Measurements from ENCODE around the gene ZNF264. TPM values are rescaled to one million over a fixed set of nuclear protein-coding genes. Genes with fewer than 3 reads are reported as not detected.

Gene ZNF264
- total RNA-seq, 1 experiment from 2014 or later, result 44.1 TPM

DNA sequence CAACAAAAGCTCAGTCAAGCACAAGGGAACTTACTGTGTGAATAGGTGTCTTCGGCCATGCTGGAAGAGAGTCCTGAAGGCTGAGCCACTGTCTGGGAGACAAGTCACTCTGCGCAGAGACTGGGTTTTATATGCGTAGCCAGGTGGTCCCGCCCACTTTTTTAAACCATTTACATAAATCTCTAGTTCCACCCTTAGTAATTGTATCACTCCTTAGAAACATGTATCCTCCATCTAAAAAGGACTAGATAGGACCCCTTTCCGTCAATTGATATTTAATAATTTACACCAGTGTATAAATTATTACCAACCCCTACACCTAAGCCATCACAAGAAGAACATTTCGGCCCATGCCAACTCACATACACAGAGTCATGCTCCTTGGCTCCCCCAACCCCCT lies 23.9 kb upstream of the ZNF264 start, which contains the start of gene DUXA:
Gene DUXA (minus strand): TSS at position 101 of the 400 bp plus-strand sequence. CDS start 42 bp downstream, at position 59.
- TF ChIP-seq, protein P1, sequence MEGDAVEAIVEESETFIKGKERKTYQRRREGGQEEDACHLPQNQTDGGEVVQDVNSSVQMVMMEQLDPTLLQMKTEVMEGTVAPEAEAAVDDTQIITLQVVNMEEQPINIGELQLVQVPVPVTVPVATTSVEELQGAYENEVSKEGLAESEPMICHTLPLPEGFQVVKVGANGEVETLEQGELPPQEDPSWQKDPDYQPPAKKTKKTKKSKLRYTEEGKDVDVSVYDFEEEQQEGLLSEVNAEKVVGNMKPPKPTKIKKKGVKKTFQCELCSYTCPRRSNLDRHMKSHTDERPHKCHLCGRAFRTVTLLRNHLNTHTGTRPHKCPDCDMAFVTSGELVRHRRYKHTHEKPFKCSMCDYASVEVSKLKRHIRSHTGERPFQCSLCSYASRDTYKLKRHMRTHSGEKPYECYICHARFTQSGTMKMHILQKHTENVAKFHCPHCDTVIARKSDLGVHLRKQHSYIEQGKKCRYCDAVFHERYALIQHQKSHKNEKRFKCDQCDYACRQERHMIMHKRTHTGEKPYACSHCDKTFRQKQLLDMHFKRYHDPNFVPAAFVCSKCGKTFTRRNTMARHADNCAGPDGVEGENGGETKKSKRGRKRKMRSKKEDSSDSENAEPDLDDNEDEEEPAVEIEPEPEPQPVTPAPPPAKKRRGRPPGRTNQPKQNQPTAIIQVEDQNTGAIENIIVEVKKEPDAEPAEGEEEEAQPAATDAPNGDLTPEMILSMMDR (conservative IDR thresholded peaks at IDR 0.05; ENCODE audit: low read depth, low read length), result no peak
- TF ChIP-seq EZH2phosphoT487 (IDR thresholded peaks at IDR 0.05; ENCODE audit: borderline replicate concordance, low read length), result no peak
- TF ChIP-seq EZH2 (IDR thresholded peaks at IDR 0.05; ENCODE audit: low read length, unreplicated experiment), result no peak
- intact Hi-C loops (cut with micrococcal nuclease), result no loop called here
- CTCF ChIA-PET, result no interaction called here

DNA sequence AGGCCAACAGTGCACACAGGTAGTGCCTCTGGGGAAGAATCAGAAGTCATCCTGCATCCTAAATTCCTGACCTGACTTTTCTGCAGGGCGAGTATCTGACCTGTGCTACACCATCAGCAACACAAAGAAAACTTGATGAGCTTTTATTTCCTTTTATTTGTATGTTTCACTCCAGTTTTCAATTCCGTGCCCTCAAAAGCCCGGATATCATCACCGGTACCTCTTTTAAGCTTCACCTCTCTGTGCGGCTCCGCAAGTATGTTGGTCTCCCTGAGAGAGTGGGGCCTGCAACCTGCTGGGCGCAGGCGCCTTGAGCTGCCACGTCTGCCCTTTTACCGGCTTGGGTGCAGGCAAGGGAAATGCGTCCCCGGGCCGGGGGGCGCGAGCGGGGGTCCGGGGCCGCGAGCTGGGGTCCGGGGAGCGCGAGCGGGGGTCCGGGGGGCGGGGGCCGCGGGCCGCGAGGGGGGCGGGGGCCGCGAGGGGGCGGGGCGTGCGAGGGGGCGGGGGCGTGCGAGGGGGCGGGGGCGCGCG lies 19.7 kb upstream of the ZNF264 start:
- H3F3A ChIP-seq (ENCODE audit: low read length, unreplicated experiment), result peaks cover 4% of the 10 kb centered on the region
- no peak overlapping the region for H3K27ac ChIP-seq (ENCODE audit: low read length)
- no peaks in the 10 kb centered on the region for H3K9me3 ChIP-seq (ENCODE audit: low read length)
- TF ChIP-seq EZH2 (IDR thresholded peaks at IDR 0.05; ENCODE audit: low read length, unreplicated experiment), result no peak
- TF ChIP-seq, protein P1 (conservative IDR thresholded peaks at IDR 0.05; ENCODE audit: low read depth, low read length), result no peak
- no peak for TF ChIP-seq EZH2phosphoT487 (IDR thresholded peaks at IDR 0.05; ENCODE audit: borderline replicate concordance, low read length)
- H3K9me2 ChIP-seq (replicated peaks; ENCODE audit: low read length), result no peaks in the 10 kb centered on the region
- no TSS peak for BruUV-seq (replicated peaks)
- H4K20me1 ChIP-seq (ENCODE audit: low read length), result no peaks in the 10 kb centered on the region
- H3K36me3 ChIP-seq (ENCODE audit: low read depth, low read length), result no peaks in the 10 kb centered on the region
- no peaks in the 10 kb centered on the region for H3K27me3 ChIP-seq (ENCODE audit: low read length)
- H2AFZ ChIP-seq (ENCODE audit: low read length), result peak overlapping the region; percentile 99
- ATAC-seq (peak; percentile 77), DNase-seq (peak; percentile 38)
- no peaks in the 10 kb centered on the region for H3K79me2 ChIP-seq (ENCODE audit: low read length)
- H3K9ac ChIP-seq (ENCODE audit: low read length), result peak overlapping the region; percentile 28; the same call in 1 of the 2 replicates
- peak overlapping the region; percentile 86 for H3K4me2 ChIP-seq (ENCODE audit: low read length)
- peak overlapping the region; percentile 66 for H3K4me3 ChIP-seq (ENCODE audit: low read length)
- intact Hi-C loops (cut with micrococcal nuclease), result no loop called here
- CTCF ChIA-PET, result no interaction called here
- POLR2A ChIA-PET (ENCODE audit: unreplicated experiment), result no interaction called here
- H3K4me1 ChIP-seq (ENCODE audit: insufficient read depth, low read length), result peaks cover 4% of the 10 kb centered on the region

More for the DNA sequence above, 23.9 kb upstream of the ZNF264 start, which contains the start of gene DUXA:
- Histone ChIP-seq H3K36me3 (ENCODE audit: low read depth, low read length) (no peaks in the 10 kb centered on the region), H3F3A (ENCODE audit: low read length, unreplicated experiment) (peaks cover 4% of the 10 kb centered on the region), H3K27me3 (ENCODE audit: low read length) (no peaks in the 10 kb centered on the region), H3K9ac (ENCODE audit: low read length) (no peak within 1 kb of the TSS), H3K4me3 (ENCODE audit: low read length) (no peak within 1 kb of the TSS), H4K20me1 (ENCODE audit: low read length) (no peaks in the 10 kb centered on the region), H3K27ac (ENCODE audit: low read length) (no peak within 1 kb of the TSS), H3K4me2 (ENCODE audit: low read length) (no peak within 1 kb of the TSS), H3K9me2 (replicated peaks; ENCODE audit: low read length) (no peaks in the 10 kb centered on the region), H2AFZ (ENCODE audit: low read length) (no peak within 1 kb of the TSS), H3K4me1 (ENCODE audit: insufficient read depth, low read length) (peaks cover 4% of the 10 kb centered on the region), H3K9me3 (ENCODE audit: low read length) (no peaks in the 10 kb centered on the region), H3K79me2 (ENCODE audit: low read length) (no peaks in the 10 kb centered on the region)
- POLR2A ChIA-PET (ENCODE audit: unreplicated experiment), result no interaction called here
- DNase-seq, result no peak
- no TSS peak for BruUV-seq (replicated peaks)
- no peak for ATAC-seq

DNA sequence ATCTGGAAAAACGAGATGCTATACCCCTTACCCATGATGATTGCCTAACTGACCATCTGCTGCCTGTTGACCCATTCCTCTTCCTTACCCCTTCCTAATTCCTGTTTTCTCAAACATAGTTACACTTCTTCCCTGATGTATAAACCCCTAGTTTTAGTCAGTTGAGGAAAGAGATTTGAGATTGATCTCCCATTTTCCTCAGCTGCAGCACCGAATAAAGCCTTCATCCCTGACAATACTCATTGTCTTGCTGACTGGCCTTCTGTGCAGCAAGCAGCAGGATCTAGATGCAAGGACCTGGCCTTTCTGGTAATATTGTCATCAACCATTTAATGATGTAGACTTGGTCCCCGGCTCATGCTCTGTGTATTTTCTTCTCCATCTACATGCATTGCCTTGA lies 999 bp upstream of the ZNF264 start:
- Histone ChIP-seq H3K36me3 (ENCODE audit: low read depth, low read length) (peaks cover 23% of the 10 kb centered on the region), H2AFZ (ENCODE audit: low read length) (no peak overlapping the region), H3K9me3 (ENCODE audit: low read length) (0 out of 2 replicates have a peak, but pooled peaks cover 9% of the 10 kb centered on the region), H3K9ac (ENCODE audit: low read length) (no peak overlapping the region), H3K4me2 (ENCODE audit: low read length) (no peak overlapping the region), H3K9me2 (replicated peaks; ENCODE audit: low read length) (no peaks in the 10 kb centered on the region), H3K4me1 (ENCODE audit: insufficient read depth, low read length) (peaks cover 10% of the 10 kb centered on the region), H3K27ac (ENCODE audit: low read length) (no peak overlapping the region), H3F3A (ENCODE audit: low read length, unreplicated experiment) (no peaks in the 10 kb centered on the region), H4K20me1 (ENCODE audit: low read length) (peaks cover 21% of the 10 kb centered on the region; the same call in 1 of the 2 replicates), H3K27me3 (ENCODE audit: low read length) (no peaks in the 10 kb centered on the region), H3K79me2 (ENCODE audit: low read length) (peaks cover 40% of the 10 kb centered on the region), H3K4me3 (ENCODE audit: low read length) (no peak overlapping the region)
- DNase-seq, result no peak
- ChIA-PET CTCF (no interaction called here), POLR2A (ENCODE audit: unreplicated experiment) (interaction anchor here (0.5 kb wide), 1 partner anchor 358 kb away, joined by 4 read pairs; no protein-coding TSS in a partner anchor)
- no TSS peak for BruUV-seq (replicated peaks)
- intact Hi-C loops (cut with micrococcal nuclease), result no loop called here
- TF ChIP-seq EZH2 (IDR thresholded peaks at IDR 0.05; ENCODE audit: low read length, unreplicated experiment), result no peak
- no peak for TF ChIP-seq EZH2phosphoT487 (IDR thresholded peaks at IDR 0.05; ENCODE audit: borderline replicate concordance, low read length)
- TF ChIP-seq, protein P1 (conservative IDR thresholded peaks at IDR 0.05; ENCODE audit: low read depth, low read length), result no peak
- ATAC-seq, result no peak

Data from PC-3 (cell line).